Effector memory CD4-positive, alpha-beta T cell (primary cell): ENCODE results near the gene THAP7.

ENCODE experiments used
- DNase-seq, 3 donors: peaks; one replicate each; pipeline ENCODE4 v3.0.0-alpha.2; 2020
- H3K27ac ChIP-seq: 2 replicates; pipeline ENCODE4 v1.7.0; 2013; ENCODE audit warnings: mild to moderate bottlenecking, low read length, moderate library complexity; ENCODE audit not compliant: insufficient read depth, poor library complexity, severe bottlenecking
- H3K27me3 ChIP-seq: replicated peaks from 2 replicates; pipeline ENCODE4 v1.7.0; 2013; ENCODE audit warnings: mild to moderate bottlenecking, low read length; ENCODE audit not compliant: insufficient read depth, control insufficient read depth, poor library complexity, severe bottlenecking
- H3K36me3 ChIP-seq: 2 replicates; pipeline ENCODE4 v1.7.0; 2013; ENCODE audit warnings: mild to moderate bottlenecking, low read length, moderate library complexity; ENCODE audit not compliant: control insufficient read depth, insufficient read depth
- H3K4me1 ChIP-seq: 2 replicates; pipeline ENCODE4 v1.7.0; 2013; ENCODE audit warnings: low read length, mild to moderate bottlenecking; ENCODE audit not compliant: control insufficient read depth, insufficient read depth, poor library complexity, severe bottlenecking
- H3K4me3 ChIP-seq: 2 replicates; pipeline ENCODE4 v1.7.0; 2013; ENCODE audit warnings: low read length, low read depth, mild to moderate bottlenecking; ENCODE audit not compliant: insufficient read depth, poor library complexity, severe bottlenecking
- H3K9me3 ChIP-seq: 2 replicates; pipeline ENCODE4 v1.7.0; 2013; ENCODE audit warnings: mild to moderate bottlenecking, low read length, moderate library complexity; ENCODE audit not compliant: control insufficient read depth

THAP7 gene

GRCh38 chr22:20992056-20992442 lies 9.9 kb downstream of the THAP7 start:
- Histone ChIP-seq H3K27ac (no peak overlapping the region), H3K36me3 (peaks cover 23% of the 10 kb centered on the region), H3K4me1 (no peaks in the 10 kb centered on the region), H3K4me3 (no peak overlapping the region), H3K27me3 (no peaks in the 10 kb centered on the region), H3K9me3 (no peaks in the 10 kb centered on the region)
- no peak for DNase-seq

- Histone ChIP-seq H3K27ac (no peak overlapping the region), H3K9me3 (no peaks in the 10 kb centered on the region), H3K4me1 (no peaks in the 10 kb centered on the region), H3K4me3 (no peak overlapping the region), H3K36me3 (peaks cover 28% of the 10 kb centered on the region), H3K27me3 (no peaks in the 10 kb centered on the region)
- DNase-seq: no peak
These were observed 10.5 kb downstream of the THAP7 start for GRCh38 chr22:20991252-20992055.

- no peaks in the 10 kb centered on the region for H3K4me1 ChIP-seq
- no peaks in the 10 kb centered on the region for H3K9me3 ChIP-seq
- DNase-seq: no peak
- H3K36me3 ChIP-seq: peaks cover 29% of the 10 kb centered on the region
- H3K4me3 ChIP-seq: no peak overlapping the region
- no peak overlapping the region for H3K27ac ChIP-seq
- no peaks in the 10 kb centered on the region for H3K27me3 ChIP-seq
These were observed 11.4 kb downstream of the THAP7 start for GRCh38 chr22:20990184-20991180.

- Histone ChIP-seq H3K27me3 (no peaks in the 10 kb centered on the region), H3K27ac (no peak overlapping the region), H3K4me3 (no peak overlapping the region), H3K9me3 (no peaks in the 10 kb centered on the region), H3K4me1 (no peaks in the 10 kb centered on the region), H3K36me3 (peaks cover 31% of the 10 kb centered on the region)
- DNase-seq: no peak
These were observed 12.4 kb downstream of the THAP7 start for GRCh38 chr22:20989323-20990138.

DNA sequence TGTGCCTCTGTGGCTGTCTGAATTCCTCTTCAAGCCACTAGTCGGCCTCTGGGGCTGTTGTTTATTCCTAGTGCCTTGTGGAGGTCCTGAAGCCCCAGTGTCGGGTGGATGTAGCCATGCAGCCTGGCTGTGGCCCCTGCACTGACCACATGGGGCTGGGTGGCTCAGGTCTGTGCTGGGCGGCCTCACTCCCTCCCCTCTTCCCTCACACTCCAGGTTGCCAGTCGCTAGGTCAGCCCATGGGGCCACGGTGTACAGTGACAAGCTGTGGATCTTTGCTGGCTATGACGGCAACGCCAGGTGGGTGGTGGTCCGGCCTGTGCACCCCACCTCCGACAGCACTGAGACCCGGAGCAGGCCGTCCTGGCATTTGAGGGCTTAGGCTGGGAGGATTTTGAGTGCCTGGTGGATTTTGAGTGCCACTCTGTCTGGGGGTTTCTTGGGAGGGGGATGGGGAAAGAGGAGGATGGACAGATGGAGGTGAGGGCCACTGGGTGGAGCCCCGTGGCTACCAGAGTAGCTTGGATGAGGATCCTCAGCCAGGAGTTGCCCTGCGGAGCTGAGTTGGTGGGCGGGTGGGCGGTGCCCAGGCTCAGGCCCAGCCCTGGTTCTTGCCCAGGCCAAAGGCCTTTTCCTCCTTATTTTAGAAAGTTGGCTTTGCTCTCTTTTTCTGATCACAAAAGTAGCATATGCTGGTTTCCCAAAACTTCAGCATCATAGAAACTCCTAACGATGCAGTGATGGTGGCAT lies 13.2 kb downstream of the THAP7 start:
- no peak overlapping the region for H3K4me3 ChIP-seq
- H3K27ac ChIP-seq: no peak overlapping the region
- no peak for DNase-seq
- peaks cover 34% of the 10 kb centered on the region for H3K36me3 ChIP-seq
- no peaks in the 10 kb centered on the region for H3K9me3 ChIP-seq
- no peaks in the 10 kb centered on the region for H3K27me3 ChIP-seq
- no peaks in the 10 kb centered on the region for H3K4me1 ChIP-seq

DNA sequence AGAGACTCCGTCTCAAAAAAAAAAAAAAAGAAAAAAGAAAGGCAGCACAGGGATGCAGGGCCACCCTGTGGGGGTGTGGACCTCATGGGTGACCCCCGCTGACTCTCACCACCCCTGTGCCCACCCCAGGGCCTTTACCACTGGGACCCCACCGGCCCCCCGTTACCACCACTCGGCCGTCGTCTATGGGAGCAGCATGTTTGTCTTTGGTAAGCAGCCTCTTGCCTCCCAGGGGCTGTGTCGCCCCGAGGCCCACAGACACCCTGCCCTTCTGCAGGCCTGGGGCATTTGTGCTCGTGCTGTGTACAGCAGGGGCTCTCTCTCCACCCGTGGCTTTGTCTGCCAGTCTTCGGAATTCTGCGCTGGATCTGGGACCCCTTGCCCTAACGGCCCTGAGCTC lies 14.5 kb downstream of the THAP7 start:
- Histone ChIP-seq H3K4me1 (peaks cover 6% of the 10 kb centered on the region), H3K27me3 (no peaks in the 10 kb centered on the region), H3K4me3 (no peak overlapping the region), H3K9me3 (no peaks in the 10 kb centered on the region), H3K36me3 (peaks cover 26% of the 10 kb centered on the region), H3K27ac (no peak overlapping the region)
- DNase-seq: no peak

DNA sequence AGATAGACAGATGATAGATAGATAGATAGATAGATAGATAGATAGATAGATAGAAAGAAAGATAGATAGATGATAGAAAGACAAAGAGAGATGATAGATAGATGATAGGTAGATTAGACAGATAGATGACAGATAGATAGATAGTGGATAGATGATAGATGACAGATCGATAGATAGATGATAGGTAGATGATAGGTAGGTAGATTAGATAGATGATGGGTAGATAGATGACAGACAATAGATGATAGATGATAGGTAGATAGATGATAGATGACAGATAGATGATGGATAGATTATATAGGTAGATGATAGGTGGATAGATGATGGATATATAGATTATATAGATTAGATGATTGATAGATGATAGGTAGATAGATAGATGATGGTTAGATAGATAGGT lies 15.6 kb downstream of the THAP7 start:
- H3K27me3 ChIP-seq: no peaks in the 10 kb centered on the region

GRCh38 chr22:20985720-20986119 lies 16.2 kb downstream of the THAP7 start:
- Histone ChIP-seq H3K36me3 (peaks cover 16% of the 10 kb centered on the region), H3K4me1 (peaks cover 16% of the 10 kb centered on the region), H3K9me3 (no peaks in the 10 kb centered on the region), H3K27ac (no peak overlapping the region), H3K4me3 (no peak overlapping the region), H3K27me3 (no peaks in the 10 kb centered on the region)
- no peak for DNase-seq

More for the DNA sequence above, 15.6 kb downstream of the THAP7 start:
- Histone ChIP-seq H3K4me3 (no peak overlapping the region), H3K9me3 (no peaks in the 10 kb centered on the region), H3K27ac (no peak overlapping the region), H3K4me1 (peaks cover 10% of the 10 kb centered on the region), H3K36me3 (peaks cover 16% of the 10 kb centered on the region)
- DNase-seq: no peak

DNA sequence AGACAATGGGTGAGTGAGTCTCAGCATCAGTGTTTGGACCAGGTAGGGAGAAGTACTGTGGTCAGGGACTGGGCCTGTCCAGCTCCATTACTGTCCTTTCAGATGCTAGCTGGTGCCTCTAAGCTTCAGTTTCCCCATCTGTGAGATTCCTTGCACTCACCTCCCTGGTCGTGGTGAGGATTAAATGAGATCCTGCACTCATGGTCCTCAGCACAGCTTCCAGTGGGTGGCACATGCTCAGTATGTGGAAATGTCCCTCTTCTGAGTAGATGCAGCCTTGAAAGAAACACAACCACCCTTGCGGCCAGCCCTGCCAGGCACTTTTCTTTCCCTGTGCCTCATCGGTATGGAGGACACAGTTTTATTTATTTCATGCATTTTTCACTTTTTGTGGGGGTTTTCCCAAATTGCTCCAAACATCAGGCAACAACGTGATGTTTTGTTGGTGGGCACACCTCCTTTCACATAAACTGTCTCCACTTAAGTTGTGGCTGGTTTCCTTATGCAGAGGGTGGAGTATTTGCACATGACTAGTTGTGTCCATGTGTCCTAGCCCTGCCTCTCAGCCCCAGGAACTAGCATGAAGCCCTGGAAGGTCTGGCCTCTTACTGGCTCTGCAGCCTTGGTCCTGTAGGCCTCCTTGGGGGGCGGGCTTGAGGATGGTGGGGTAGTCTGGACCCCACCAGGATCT lies 18.7 kb downstream of the THAP7 start:
- Histone ChIP-seq H3K9me3 (no peaks in the 10 kb centered on the region), H3K27ac (peak overlapping the region; percentile 64), H3K36me3 (peaks cover 16% of the 10 kb centered on the region), H3K27me3 (no peaks in the 10 kb centered on the region), H3K4me3 (no peak overlapping the region), H3K4me1 (peaks cover 19% of the 10 kb centered on the region)
- no peak for DNase-seq
